ENCODE data around the gene DNM1L. TPM values are rescaled to one million over a fixed set of nuclear protein-coding genes. Genes with fewer than 3 reads are reported as not detected.

DNM1L gene
- 138 TPM for total RNA-seq

GRCh38 chr12:32679091-32679919 is at the start of gene DNM1L:
DNM1L (plus strand) TSS chr12:32679301; CDS start chr12:32679364, 63 bp downstream.

GRCh38 chr12:32755654-32756475 is 76.8 kb downstream of the DNM1L start, which contains the start of gene YARS2:
YARS2 (minus strand) TSS chr12:32755897; CDS start chr12:32755874, 23 bp downstream.

Other genes with a start within 250 kb of the DNM1L start
- gene YARS2, start 76.6 kb downstream of the DNM1L start, total RNA-seq = 34.5 TPM
- 24.0 TPM for gene PKP2, start 217.5 kb downstream of the DNM1L start, total RNA-seq